Stimulated activated CD8-positive, alpha-beta memory T cell treated with anti-CD3 and anti-CD28 coated beads, Interleukin-7, amount 100 ng/mL, for 4 hours (primary cell): ENCODE measurements around the gene HELZ.

ENCODE experiments used
- DNase-seq, 2 donors: peaks; one replicate each; pipeline ENCODE4 v3.0.0-alpha.2; 2020; ENCODE audit warnings: low read depth in 2 of 2

The HELZ gene

GRCh38 chr17:67194134-67194533, 50.9 kb downstream of the HELZ start:
- no peak for DNase-seq

GRCh38 chr17:67187927-67188326, 57.1 kb downstream of the HELZ start:
- DNase-seq, result no peak

- DNase-seq, result no peak
Observed at GRCh38 chr17:67186782-67187181, 58.2 kb downstream of the HELZ start.

GRCh38 chr17:67183531-67183930, 61.5 kb downstream of the HELZ start:
- no peak for DNase-seq

- DNase-seq, result no peak
Observed at GRCh38 chr17:67181825-67182224, 63.2 kb downstream of the HELZ start.

GRCh38 chr17:67180275-67180674, 64.7 kb downstream of the HELZ start:
- no peak for DNase-seq

GRCh38 chr17:67178555-67178954, 66.4 kb downstream of the HELZ start:
- DNase-seq, result no peak

- no peak for DNase-seq
Observed at GRCh38 chr17:67177732-67178131, 67.3 kb downstream of the HELZ start.

- no peak for DNase-seq
Observed at GRCh38 chr17:67174190-67174589, 70.8 kb downstream of the HELZ start.

GRCh38 chr17:67171560-67171959, 73.4 kb downstream of the HELZ start:
- no peak for DNase-seq

GRCh38 chr17:67168496-67168895, 76.5 kb downstream of the HELZ start:
- DNase-seq, result no peak

- DNase-seq, result no peak
Observed at GRCh38 chr17:67165201-67165600, 79.8 kb downstream of the HELZ start.

- DNase-seq, result no peak
Observed at GRCh38 chr17:67164302-67164701, 80.7 kb downstream of the HELZ start.

GRCh38 chr17:67162771-67163170, 82.2 kb downstream of the HELZ start:
- no peak for DNase-seq

- no peak for DNase-seq
Observed at GRCh38 chr17:67161573-67161972, 83.4 kb downstream of the HELZ start.

- no peak for DNase-seq
Observed at GRCh38 chr17:67160791-67161190, 84.2 kb downstream of the HELZ start.

- no peak for DNase-seq
Observed at GRCh38 chr17:67157732-67158639, 87.0 kb downstream of the HELZ start.

- no peak for DNase-seq
Observed at GRCh38 chr17:67156269-67157199, 88.5 kb downstream of the HELZ start.

- no peak for DNase-seq
Observed at GRCh38 chr17:67152824-67153223, 92.2 kb downstream of the HELZ start.

GRCh38 chr17:67151717-67152116, 93.3 kb downstream of the HELZ start:
- no peak for DNase-seq

- DNase-seq, result no peak
Observed at GRCh38 chr17:67150826-67151225, 94.2 kb downstream of the HELZ start.

GRCh38 chr17:67148352-67148751, 96.6 kb downstream of the HELZ start:
- no peak for DNase-seq
